Pons (tissue), 1 donor: Measurements from ENCODE around the gene PYY.
"Not testable (repeated sequence)": the region's sequence is repeated elsewhere in the genome, so short reads cannot be mapped to it uniquely, and the experiment has no call there.

Experiments
- DNase-seq: peaks from one replicate; pipeline ENCODE4 v3.0.0-alpha.2; 2016; ENCODE audit warnings: low spot score

Gene PYY

DNA sequence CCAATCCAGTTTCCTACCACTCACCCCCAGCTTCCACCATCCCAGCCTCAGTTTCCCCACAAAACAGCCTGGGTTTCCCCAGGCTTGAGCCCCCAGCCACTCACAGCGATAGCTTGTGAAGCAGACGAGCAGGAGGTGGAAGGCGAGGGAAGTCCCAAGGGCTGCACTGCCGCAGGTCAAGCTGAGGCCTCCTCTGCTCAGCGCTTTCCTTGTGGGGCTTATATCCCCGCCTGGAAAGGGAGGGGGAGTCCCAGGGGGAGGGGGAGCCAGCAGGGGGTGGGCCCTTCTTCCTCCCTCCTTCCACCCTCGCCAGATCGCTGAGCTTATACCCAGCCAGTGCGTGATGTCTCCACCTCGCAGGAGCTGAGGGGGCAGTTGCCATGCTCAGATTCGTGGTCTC is at the start of gene PYY:
Gene PYY (minus strand): TSS at position 195 of the 400 bp plus-strand sequence. CDS start 457 bp downstream, outside the sequence.
- DNase-seq = no peak

GRCh38 chr17:44002141-44002848 is 48.6 kb upstream of the PYY start:
- no peak for DNase-seq

GRCh38 chr17:44001461-44001920 is 47.8 kb upstream of the PYY start:
- DNase-seq = no peak

- no peak for DNase-seq
Observed at GRCh38 chr17:44000871-44001460, 47.2 kb upstream of the PYY start.

DNA sequence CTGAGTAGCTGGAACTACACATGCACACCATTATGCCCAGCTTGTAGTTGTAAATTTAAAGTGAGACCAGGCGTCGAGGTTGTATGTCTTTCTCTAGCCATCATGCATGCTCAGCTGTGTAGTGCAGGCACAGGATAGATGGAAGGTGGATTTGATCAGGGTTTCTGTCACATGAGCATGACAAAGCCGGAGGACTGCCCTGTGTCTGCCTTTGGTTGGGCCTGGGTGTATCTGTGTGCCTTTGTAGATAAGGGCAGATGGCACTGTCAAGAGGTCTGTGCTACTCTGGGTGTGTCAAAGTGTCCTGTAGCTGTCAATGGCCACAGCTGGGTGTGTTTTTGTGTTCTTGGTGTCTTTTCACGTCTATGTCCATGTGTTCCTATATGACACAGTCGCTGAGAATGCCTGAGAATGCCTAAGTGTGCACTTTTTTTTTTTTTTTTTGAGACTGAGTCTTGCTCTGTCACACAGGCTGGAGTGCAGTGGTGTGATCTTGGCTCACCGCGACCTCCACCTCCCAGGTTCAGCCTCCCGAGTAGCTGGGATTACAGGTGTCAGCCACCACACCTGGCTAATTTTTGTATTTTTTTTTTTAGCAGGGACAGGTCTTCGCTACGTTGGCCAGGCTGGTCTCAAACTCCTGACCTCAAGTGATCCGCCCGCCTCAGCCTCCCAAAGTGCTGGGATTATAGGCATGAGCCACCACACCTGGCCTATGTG is 46.6 kb upstream of the PYY start:
- no peak for DNase-seq

GRCh38 chr17:43999024-43999423 is 45.3 kb upstream of the PYY start:
- no peak for DNase-seq

- DNase-seq = no peak
Observed at GRCh38 chr17:43998552-43998951, 44.8 kb upstream of the PYY start.

GRCh38 chr17:43997180-43997579 is 43.4 kb upstream of the PYY start:
- DNase-seq = not testable (repeated sequence)

GRCh38 chr17:43995150-43995471 is 41.4 kb upstream of the PYY start:
- DNase-seq = no peak

GRCh38 chr17:43994272-43995149 is 40.8 kb upstream of the PYY start:
- peak; percentile 34 for DNase-seq

- DNase-seq = no peak
Observed at GRCh38 chr17:43992641-43993040, 38.9 kb upstream of the PYY start.

GRCh38 chr17:43988301-43988700 is 34.6 kb upstream of the PYY start:
- no peak for DNase-seq

DNA sequence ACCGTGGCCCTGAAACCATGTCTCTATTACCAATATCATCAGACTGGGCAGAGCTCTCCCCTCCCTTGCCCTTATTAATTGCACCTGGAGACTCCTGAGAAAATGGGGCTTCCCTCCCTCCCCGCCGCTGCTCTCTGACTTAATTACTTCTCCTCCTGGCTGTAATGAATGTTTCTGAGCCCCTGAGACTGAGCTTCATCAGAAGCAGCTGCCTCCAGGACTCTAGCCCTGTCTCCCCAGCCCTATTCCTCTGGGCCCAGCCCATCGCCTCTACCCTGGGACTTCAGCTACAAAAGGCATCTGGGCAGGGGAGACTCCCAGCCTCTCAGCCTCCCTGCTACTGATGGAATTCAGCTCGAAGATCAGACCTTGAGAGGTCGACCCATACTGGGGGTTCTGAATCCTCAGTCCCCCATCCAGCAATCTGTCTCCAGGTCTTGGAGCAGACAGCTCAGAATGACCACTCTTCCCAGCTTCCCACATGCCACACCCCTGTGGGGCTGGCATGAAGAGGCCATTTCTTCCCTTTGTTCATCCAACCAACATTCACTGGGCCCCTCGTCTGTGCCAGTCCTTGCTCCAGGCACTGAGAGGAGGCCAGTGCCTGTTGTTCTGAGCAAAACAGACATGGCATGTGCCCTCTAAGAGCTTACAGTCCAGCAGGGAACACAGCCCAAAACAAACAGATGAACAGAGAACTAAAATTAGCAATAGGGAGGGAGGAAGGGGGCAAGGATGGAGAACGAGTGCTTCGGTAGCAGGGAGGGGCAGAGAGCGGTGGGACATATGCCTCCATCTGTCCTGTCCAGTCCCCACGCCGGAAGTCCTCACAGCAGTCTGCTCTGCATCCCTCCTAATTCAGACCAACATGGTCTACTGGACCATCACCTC is 33.6 kb upstream of the PYY start:
- DNase-seq = no peak

GRCh38 chr17:43986225-43986981 is 32.7 kb upstream of the PYY start:
- no peak for DNase-seq

- no peak for DNase-seq
Observed at GRCh38 chr17:43984521-43984920, 30.8 kb upstream of the PYY start.

DNA sequence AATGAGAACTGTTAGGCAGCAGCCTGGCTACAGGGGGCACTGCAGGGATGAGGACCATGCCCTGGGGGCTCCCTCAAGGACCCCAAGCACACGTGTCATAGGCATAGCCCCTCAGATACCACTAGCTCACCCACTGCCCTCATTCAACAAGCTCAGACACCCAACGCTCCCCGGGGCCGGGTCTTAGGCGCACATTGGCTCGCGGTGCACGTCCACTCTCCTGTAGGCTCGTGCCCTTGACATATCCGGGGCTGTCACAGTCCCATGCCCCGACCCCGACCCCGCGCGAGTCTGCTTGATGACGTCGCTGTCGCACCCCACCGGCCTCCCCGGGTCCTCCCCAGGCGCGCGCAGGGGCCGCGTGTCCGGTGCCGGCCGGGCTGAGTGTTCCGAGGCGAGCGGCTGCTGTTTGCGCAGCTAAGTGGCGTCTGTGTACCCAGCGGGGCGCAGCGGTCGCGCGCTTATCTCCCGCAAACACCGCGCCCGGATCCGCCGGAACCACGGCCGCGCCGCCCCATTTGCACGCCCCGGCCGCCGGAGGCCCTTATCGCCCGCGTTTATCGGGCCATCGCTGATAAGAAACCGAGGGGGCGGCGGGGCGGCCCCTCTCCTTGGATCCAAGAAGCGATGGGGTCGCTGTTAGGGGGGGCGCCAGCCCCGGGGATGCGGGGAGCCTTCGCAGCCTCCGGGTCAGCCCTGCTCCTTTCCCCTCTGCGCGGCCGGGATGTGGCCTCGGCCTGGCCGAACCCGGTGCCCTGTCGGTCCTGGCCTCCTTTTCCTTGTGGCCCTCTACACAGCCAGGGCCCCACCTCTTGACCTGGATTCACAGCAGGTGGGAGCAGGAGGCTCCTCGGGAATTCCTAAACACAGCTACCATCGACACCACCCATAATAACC is 30.0 kb upstream of the PYY start:
- no peak for DNase-seq

DNA sequence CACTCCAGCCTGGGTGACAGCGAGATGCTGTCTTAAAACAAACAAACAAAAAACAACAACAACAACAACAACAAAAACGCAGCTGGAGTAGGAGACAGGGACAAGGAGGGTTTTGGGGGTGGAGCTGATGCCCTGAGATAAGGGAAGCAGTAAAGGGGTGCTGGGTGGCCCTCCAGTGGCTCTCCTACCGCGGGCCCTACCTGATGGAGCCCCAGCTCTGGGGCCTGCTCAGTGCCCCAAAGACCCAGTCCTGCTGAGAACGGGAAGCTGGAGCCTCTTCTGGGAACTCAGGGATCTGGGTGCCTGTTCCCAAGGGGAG is 29.4 kb upstream of the PYY start:
- DNase-seq = no peak

- DNase-seq = no peak
Observed at GRCh38 chr17:43982171-43982570, 28.4 kb upstream of the PYY start.

DNA sequence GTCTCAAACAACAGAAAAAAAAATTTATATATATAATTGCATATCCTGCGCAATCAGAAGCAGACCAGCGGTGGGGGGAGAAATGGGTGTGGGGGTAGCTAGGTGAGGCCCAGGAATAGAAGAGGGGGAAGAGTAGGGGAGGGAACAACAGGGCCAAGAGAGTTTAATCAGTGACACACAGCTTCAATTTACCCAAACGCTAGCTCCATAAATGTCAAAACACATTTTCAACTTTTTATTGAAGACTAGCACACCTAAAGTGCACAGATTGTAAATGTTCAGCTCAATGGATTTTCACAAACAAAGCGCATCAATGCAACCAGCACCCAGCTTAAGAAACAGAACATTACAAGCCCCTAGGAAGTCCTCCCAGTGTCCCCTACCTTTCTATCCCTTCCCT is 25.9 kb upstream of the PYY start:
- no peak for DNase-seq

DNA sequence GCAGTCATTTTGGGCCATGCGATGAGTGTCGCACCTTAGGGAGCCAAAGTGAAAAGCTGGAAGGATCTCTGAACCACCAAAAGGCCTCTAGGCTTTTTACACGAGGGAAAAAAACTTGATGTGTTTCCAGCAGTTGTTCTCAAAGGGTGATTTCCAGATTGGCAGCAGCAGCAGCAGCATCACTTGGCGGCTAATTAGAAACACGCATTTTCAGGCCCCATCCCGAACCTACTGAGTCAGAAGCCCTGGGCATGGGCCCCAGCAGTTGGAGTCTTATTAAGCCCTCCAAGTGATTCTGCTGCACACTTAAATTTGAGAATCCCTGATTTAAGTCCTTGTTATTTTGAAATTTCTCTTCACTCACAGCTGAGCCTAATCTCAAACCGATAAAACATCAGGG is 25.3 kb upstream of the PYY start:
- no peak for DNase-seq
